Activated B cell treated with CpG ODN at 0.5 μM for 24 hours (primary cell): ENCODE data around the gene CAPZA2. TPM values are rescaled to one million over a fixed set of nuclear protein-coding genes. Genes with fewer than 3 reads are reported as not detected.

ENCODE experiments used
- ATAC-seq: fragments of 200-7000 bp; cut with Tn5 transposase; one replicate; pipeline ENCODE4 v1.10.0; 2021; ENCODE audit warnings: low read depth, mild to moderate bottlenecking, moderate library complexity
- CTCF ChIA-PET: fragments of 350-600 bp; sonication (Branson Sonifier 250); formaldehyde crosslinking; loops from one replicate; lab custom pipeline; 2021; ENCODE audit warnings: antibody characterized with exemption; lab: Charles Lee
- POLR2A ChIA-PET: fragments of 350-600 bp; sonication (Branson Sonifier 250); formaldehyde crosslinking; loops from one replicate; lab custom pipeline; 2021; ENCODE audit warnings: antibody characterized with exemption; lab: Charles Lee
- DNase-seq: peaks from one replicate; pipeline ENCODE4 v3.0.0; 2022
- H3K27ac Mint-ChIP-seq: one replicate; pipeline ENCODE4 v1.8.0; 2020; ENCODE audit warnings: mixed read lengths
- H3K27me3 Mint-ChIP-seq: one replicate; pipeline ENCODE4 v1.8.0; 2021; ENCODE audit warnings: mixed read lengths
- H3K36me3 Mint-ChIP-seq: one replicate; pipeline ENCODE4 v1.8.0; 2021; ENCODE audit warnings: low read depth, mixed read lengths
- H3K4me1 Mint-ChIP-seq: one replicate; pipeline ENCODE4 v1.8.0; 2021; ENCODE audit warnings: mixed read lengths
- H3K4me3 Mint-ChIP-seq: one replicate; pipeline ENCODE4 v1.8.0; 2020; ENCODE audit warnings: mild to moderate bottlenecking, mixed read lengths
- H3K9me3 Mint-ChIP-seq: one replicate; pipeline ENCODE4 v1.8.0; 2020; ENCODE audit warnings: mixed read lengths
- CTCF ChIP-seq: fragments of 200-600 bp; IDR thresholded peaks from one replicate; pipeline ENCODE4 v1.8.0; 2022; ENCODE audit warnings: antibody characterized with exemption, mild to moderate bottlenecking
- intact Hi-C: fragments of 100-400 bp; cut with micrococcal nuclease; formaldehyde crosslinking; loops from one replicate; pipeline ENCODE4 v1.15.1; 2024
- total RNA-seq: library from RNA; stranded (reverse); gene quantifications from 2 replicates; pipeline ENCODE4 v1.2.3, GENCODE V29; 2022

CAPZA2 gene
- total RNA-seq, 1 donor from 2014 or later = 110 TPM

GRCh38 chr7:116951366-116952292, 89.2 kb downstream of the CAPZA2 start:
- Mint-ChIP-seq H3K4me3 (no peak overlapping the region), H3K36me3 (peaks cover 1% of the 10 kb centered on the region), H3K27me3 (no peaks in the 10 kb centered on the region), H3K4me1 (peaks cover 27% of the 10 kb centered on the region), H3K27ac (no peak overlapping the region), H3K9me3 (no peaks in the 10 kb centered on the region)
- ChIA-PET CTCF (no interaction called here), POLR2A (no interaction called here)
- intact Hi-C loops = loop anchor here (5.0 kb wide), 1 partner anchor 1231 kb away; the partner anchor contains the start of gene LSM8
- ATAC-seq (no peak), DNase-seq (no peak)
- TF ChIP-seq CTCF = no peak

GRCh38 chr7:116952635-116953371, 90.4 kb downstream of the CAPZA2 start:
- H3K9me3 Mint-ChIP-seq = no peaks in the 10 kb centered on the region
- intact Hi-C loops = loop anchor here (1.0 to 5.0 kb wide), 2 partner anchors 91 to 1229 kb away; partner anchors contain the start of genes CAPZA2 and LSM8
- TF ChIP-seq CTCF = no peak
- ATAC-seq (no peak), DNase-seq (no peak)
- peak overlapping the region; percentile 83 for H3K4me3 Mint-ChIP-seq
- POLR2A ChIA-PET = interaction anchor here (0.9 to 2.5 kb wide), 2 partner anchors 36 to 59 kb away, joined by 3 to 16 read pairs; no protein-coding TSS in a partner anchor
- H3K27me3 Mint-ChIP-seq = no peaks in the 10 kb centered on the region
- H3K4me1 Mint-ChIP-seq = peaks cover 27% of the 10 kb centered on the region
- H3K27ac Mint-ChIP-seq = peak overlapping the region; percentile 73
- H3K36me3 Mint-ChIP-seq = peaks cover 1% of the 10 kb centered on the region
- CTCF ChIA-PET = interaction anchor here (0.5 kb wide), 1 partner anchor 174 kb away, joined by 3 read pairs; no protein-coding TSS in a partner anchor

DNA sequence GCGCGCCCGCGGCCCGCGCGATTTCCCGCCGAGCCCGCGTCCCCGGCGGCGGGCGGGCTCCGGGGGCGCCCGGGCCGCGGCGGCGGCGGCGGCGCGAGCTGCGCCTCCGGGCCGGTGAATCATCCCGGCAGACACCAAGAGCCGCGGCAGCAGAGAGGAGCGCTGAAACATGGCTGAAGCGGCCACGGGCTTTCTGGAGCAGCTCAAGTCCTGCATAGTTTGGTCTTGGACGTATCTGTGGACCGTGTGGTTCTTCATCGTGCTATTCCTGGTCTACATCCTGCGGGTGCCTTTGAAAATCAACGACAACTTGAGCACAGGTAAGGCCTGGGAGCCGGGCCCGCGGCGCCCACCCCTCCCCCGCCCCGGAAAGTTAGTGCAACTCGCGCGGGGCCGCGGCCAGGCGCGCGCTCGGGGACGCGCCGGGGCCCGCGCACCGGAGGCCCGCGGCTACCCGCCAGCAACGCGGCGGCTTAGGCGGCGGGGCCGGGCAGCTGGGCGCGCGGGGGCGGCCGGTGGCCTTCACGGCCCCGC, 91.1 kb downstream of the CAPZA2 start, which contains the start of gene ST7:
ST7 (plus strand) TSS at position 130 of the 534 bp plus-strand sequence; CDS start at position 170, 40 bp downstream.
- POLR2A ChIA-PET = interaction anchor here (0.9 to 2.5 kb wide), 2 partner anchors 35 to 58 kb away, joined by 3 to 16 read pairs; no protein-coding TSS in a partner anchor
- Mint-ChIP-seq H3K27me3 (no peaks in the 10 kb centered on the region), H3K27ac (peak within 1 kb of the TSS; percentile 86), H3K4me1 (peaks cover 27% of the 10 kb centered on the region), H3K9me3 (no peaks in the 10 kb centered on the region), H3K4me3 (peak within 1 kb of the TSS; percentile 93), H3K36me3 (peaks cover 1% of the 10 kb centered on the region)
- peak; percentile 60 for DNase-seq
- CTCF ChIA-PET = interaction anchor here (0.5 to 1.3 kb wide), 2 partner anchors 23 to 174 kb away, joined by 3 to 6 read pairs; no protein-coding TSS in a partner anchor
- no peak for TF ChIP-seq CTCF
- peak; percentile 76 for ATAC-seq
- intact Hi-C loops = loop anchor here (1.0 to 5.0 kb wide), 2 partner anchors 91 to 1229 kb away; partner anchors contain the start of genes CAPZA2 and LSM8

GRCh38 chr7:116953906-116954838, 91.8 kb downstream of the CAPZA2 start:
- H3K9me3 Mint-ChIP-seq = no peaks in the 10 kb centered on the region
- DNase-seq = no peak
- ChIA-PET CTCF (interaction anchor here (1.3 kb wide), 1 partner anchor 24 kb away, joined by 6 read pairs; no protein-coding TSS in a partner anchor), POLR2A (interaction anchor here (0.9 to 2.5 kb wide), 2 partner anchors 34 to 57 kb away, joined by 3 to 16 read pairs; no protein-coding TSS in a partner anchor)
- no peak for TF ChIP-seq CTCF
- peaks cover 1% of the 10 kb centered on the region for H3K36me3 Mint-ChIP-seq
- peak overlapping the region; percentile 93 for H3K4me3 Mint-ChIP-seq
- ATAC-seq = peak; percentile 16
- H3K27me3 Mint-ChIP-seq = no peaks in the 10 kb centered on the region
- intact Hi-C loops = loop anchor here (1.0 to 5.0 kb wide), 4 partner anchors 31 to 1228 kb away; partner anchors contain the start of genes CAPZA2 and LSM8
- H3K27ac Mint-ChIP-seq = peak overlapping the region; percentile 86
- peaks cover 27% of the 10 kb centered on the region for H3K4me1 Mint-ChIP-seq
